GM20000 (cell line): ENCODE measurements around the gene ACTR6.

Source experiments
- DNase-seq: peaks from one replicate; pipeline ENCODE4 v3.0.0; 2012; ENCODE audit warnings: low spot score
- TF ChIP-seq, protein P1 (sequence below): IDR thresholded peaks from 2 replicates; pipeline ENCODE4 v1.5.1; 2012; ENCODE audit warnings: mild to moderate bottlenecking, control low read depth; ENCODE audit errors: extremely low read depth, missing control alignments

Gene ACTR6

DNA sequence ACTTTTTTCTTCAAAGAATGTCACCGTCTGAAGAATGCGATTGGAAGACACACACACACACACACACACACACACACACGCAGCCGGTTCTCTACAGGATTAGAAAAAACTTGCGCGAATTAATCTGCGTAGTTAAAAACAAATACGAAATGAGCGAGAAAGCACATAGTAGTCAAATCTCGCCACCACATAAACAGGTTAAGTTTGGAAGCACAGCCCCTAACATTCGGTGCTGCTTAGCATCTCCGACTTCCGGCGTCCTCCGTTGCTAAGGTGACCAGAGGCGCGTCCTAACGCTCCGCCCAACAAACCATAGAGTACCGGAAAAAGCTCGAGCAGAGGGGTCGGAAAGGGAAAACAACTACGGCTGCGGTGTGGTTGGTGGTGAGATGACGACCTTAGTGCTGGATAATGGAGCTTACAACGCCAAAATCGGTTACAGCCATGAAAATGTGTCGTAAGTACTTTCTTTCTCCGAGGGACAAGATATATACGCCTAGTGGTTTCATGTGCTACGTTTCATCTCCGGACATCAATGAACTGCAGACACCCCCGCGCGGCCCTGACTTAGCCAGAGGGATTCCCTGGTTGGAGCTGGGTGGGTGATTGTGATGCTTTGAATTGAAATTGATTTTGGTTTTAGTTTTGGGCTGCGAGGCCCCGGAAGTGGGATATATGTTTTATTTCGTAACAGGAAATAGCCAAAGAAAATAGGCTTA is at the start of gene ACTR6:
TSS of gene ACTR6 (plus strand) at position 353 of the 719 bp plus-strand sequence. CDS start at position 390, 37 bp downstream.
- DNase-seq = peak; percentile 93
- TF ChIP-seq, protein P1, sequence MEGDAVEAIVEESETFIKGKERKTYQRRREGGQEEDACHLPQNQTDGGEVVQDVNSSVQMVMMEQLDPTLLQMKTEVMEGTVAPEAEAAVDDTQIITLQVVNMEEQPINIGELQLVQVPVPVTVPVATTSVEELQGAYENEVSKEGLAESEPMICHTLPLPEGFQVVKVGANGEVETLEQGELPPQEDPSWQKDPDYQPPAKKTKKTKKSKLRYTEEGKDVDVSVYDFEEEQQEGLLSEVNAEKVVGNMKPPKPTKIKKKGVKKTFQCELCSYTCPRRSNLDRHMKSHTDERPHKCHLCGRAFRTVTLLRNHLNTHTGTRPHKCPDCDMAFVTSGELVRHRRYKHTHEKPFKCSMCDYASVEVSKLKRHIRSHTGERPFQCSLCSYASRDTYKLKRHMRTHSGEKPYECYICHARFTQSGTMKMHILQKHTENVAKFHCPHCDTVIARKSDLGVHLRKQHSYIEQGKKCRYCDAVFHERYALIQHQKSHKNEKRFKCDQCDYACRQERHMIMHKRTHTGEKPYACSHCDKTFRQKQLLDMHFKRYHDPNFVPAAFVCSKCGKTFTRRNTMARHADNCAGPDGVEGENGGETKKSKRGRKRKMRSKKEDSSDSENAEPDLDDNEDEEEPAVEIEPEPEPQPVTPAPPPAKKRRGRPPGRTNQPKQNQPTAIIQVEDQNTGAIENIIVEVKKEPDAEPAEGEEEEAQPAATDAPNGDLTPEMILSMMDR = no peak

DNA sequence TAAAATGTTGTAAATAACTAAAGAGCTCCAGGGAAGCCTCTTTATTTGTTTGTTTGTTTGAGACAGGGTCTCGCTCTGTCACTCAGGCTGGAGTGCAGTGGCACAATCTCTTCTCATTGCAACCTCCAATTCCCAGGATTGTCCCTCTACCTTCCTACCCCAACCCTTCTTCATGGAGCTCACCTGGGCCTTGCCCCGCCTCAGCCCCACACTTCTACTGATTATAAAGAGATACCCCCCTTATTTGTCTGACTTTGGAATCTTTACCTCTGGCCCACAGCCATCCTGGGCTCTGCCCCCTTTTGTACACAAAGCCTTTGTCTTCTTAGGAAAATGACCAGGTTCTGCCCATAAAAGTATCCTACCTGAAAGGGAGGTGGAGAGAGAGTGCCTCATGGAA is 48.8 kb upstream of the ACTR6 start:
- TF ChIP-seq, protein P1 = no peak
- no peak for DNase-seq

DNA sequence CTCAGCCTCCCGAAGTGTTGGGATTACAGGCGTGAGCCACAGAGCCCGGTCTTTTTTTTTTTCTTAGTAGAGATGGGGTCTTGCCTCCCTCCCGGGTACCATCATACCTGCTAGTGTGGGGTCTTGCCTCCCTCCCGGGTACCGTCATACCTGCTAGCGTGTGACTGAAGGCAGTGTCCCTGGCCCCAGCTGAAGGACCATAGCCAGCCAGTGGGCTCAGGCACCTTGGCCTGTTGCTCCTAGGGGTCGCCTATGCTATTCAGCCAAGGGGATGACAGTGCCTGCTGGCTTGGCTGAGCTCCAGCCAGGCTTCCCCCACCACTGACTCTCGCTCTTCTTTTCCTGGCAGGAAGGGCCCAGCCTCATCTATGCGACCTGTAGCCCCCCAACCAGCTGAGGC is 47.5 kb upstream of the ACTR6 start:
- no peak for DNase-seq
- TF ChIP-seq, protein P1 = no peak

DNA sequence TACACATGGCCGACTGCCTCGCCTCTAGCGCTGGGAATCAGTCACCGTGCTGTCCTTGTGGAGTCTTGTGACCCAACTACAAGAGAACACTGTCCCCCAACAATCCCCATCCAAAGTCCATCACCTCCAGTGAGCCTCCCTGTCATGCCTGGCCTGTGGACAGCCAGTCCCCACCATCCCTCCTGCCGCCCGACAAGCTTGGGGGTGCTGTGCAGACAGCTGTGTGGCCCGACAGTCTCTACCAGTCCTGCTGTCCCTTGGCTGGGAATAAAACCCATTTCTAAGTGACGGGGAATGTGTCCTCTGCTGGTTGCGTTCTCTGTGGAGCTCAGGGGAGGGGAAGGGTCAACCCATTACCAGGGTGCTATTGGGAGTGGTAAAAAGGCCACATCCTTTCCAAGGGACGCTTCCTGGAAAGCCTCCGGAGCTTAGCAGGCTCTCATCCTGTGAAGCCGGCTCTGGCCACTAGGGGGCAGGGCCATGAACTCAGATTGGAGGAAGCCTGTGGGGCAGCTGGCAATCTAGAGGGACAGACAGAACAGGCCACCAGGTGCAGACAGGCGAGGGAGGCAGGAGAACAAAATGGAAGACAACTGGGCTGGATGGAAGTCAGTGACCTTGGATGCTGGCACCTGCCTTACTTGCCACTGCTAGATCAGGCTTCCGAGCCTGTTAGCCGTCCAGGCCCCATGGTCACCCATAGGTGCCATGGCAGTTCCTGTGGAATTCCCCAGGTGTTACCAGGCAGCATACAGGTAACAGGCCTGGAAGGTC is 46.0 kb upstream of the ACTR6 start:
- TF ChIP-seq, protein P1 = peak; percentile 78
- peak; percentile 68 for DNase-seq

DNA sequence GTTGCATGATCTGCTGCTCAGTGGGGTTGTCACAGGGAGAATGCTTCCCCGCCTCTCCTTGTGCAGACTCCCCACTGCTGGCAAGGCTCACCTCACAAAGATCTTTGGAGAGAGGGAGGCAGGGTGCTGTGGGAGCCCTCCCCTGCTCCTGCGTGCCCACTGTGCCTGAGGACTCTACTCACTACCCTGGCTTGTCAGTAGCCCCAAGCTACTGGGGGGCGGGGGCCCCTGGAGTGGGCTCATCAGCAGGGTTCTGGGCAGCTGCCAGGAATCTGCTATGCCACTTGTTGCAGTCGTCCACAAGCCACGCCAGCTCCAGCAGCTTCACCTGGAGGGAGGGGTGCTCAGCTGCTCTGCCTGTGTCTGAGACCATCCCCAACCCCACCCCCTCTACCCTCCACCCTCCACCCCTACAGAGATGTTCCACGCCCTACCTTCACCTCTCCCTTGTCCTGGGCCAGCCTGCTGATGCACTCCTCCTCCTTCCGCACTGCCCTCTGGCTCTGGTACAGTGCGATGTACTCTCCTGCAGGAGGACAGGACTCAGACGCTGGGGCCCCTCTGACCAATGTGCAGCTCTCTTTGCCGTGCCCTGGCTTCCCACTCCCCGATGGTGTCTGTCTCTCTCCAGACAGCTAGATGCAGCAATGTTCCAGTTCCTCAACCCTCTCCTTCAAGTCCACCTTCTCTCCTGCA is 43.7 kb upstream of the ACTR6 start:
- DNase-seq = no peak

GRCh38 chr12:100157427-100157821 is 43.2 kb upstream of the ACTR6 start:
- TF ChIP-seq, protein P1 = no peak

More for the DNA sequence above, 43.7 kb upstream of the ACTR6 start:
- TF ChIP-seq, protein P1 = no peak

DNA sequence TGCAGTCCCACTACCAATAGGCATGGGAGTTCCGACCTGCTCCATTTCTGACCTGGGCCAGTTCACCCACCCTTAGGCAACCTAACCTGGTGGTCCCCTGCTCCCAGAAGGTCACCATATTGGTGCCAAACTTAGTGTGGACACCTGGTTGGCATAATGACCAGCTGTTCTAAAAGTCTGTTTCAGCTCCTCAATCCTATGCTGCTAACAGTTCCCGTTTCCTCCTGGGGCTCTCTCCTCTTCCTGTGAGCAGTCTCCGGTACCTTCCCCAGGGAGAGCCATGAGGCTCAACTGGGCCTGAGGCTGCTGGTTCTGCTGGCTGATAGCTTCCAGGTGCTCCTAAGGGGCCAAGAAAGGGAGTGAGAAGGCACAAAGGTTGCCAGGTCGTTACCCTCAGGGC is 42.1 kb upstream of the ACTR6 start:
- DNase-seq = no peak
- TF ChIP-seq, protein P1 = no peak

More at GRCh38 chr12:100157427-100157821, 43.2 kb upstream of the ACTR6 start:
- no peak for DNase-seq
